H9 (cell line): Measurements from ENCODE around the gene SOHLH2. TPM values are rescaled to one million over a fixed set of nuclear protein-coding genes. Genes with fewer than 3 reads are reported as not detected.

Experiments
- DNase-seq: peaks from one replicate; pipeline ENCODE4 v3.0.0-alpha.2; 2017
- H2AFZ ChIP-seq: one replicate; pipeline ENCODE4 v1.6.1; 2013; ENCODE audit warnings: mild to moderate bottlenecking, low read length, control low read depth, moderate library complexity
- H2AK5ac ChIP-seq: 2 replicates; pipeline ENCODE4 v1.6.1; 2013; ENCODE audit warnings: low read length, control low read depth, mixed read lengths; ENCODE audit not compliant: insufficient read length
- H2BK120ac ChIP-seq: one replicate; pipeline ENCODE4 v1.6.1; 2013; ENCODE audit warnings: low read depth, mild to moderate bottlenecking, low read length, control low read depth, inconsistent platforms; ENCODE audit not compliant: poor library complexity, severe bottlenecking
- H2BK12ac ChIP-seq: 2 replicates; pipeline ENCODE4 v1.6.1; 2013; ENCODE audit warnings: low read length, control low read depth, mixed read lengths, low read depth; ENCODE audit not compliant: insufficient read length
- H2BK15ac ChIP-seq: 2 replicates; pipeline ENCODE4 v1.6.1; 2013; ENCODE audit warnings: low read depth, low read length, control low read depth
- H2BK20ac ChIP-seq: one replicate; pipeline ENCODE4 v1.6.1; 2013; ENCODE audit warnings: low read depth, mild to moderate bottlenecking, low read length, control low read depth, inconsistent platforms; ENCODE audit not compliant: poor library complexity, severe bottlenecking
- H2BK5ac ChIP-seq: 2 replicates; pipeline ENCODE4 v1.6.1; 2013; ENCODE audit warnings: low read length, control low read depth, mixed read lengths; ENCODE audit not compliant: insufficient read length
- H3K14ac ChIP-seq: 2 replicates; pipeline ENCODE4 v1.6.1; 2013; ENCODE audit warnings: low read length, control low read depth; ENCODE audit not compliant: insufficient read depth
- H3K18ac ChIP-seq: 2 replicates; pipeline ENCODE4 v1.6.1; 2013; ENCODE audit warnings: low read depth, mild to moderate bottlenecking, mixed read lengths, low read length, control low read depth; ENCODE audit not compliant: insufficient read length
- H3K23ac ChIP-seq: 2 replicates; pipeline ENCODE4 v1.6.1; 2013; ENCODE audit warnings: low read length, control low read depth, mixed read lengths, low read depth; ENCODE audit not compliant: insufficient read length
- H3K23me2 ChIP-seq: 2 replicates; pipeline ENCODE4 v1.6.1; 2013; ENCODE audit warnings: low read depth, mild to moderate bottlenecking, mixed read lengths, low read length, control low read depth; ENCODE audit not compliant: insufficient read length, poor library complexity, severe bottlenecking
- H3K27ac ChIP-seq: 2 replicates; pipeline ENCODE4 v1.5.1; 2013; ENCODE audit warnings: low read length, control low read depth, mixed read lengths, low read depth; ENCODE audit not compliant: insufficient read length
- H3K27me3 ChIP-seq: 2 replicates; pipeline ENCODE4 v1.6.1; 2013; ENCODE audit warnings: low read length, control low read depth, inconsistent platforms; ENCODE audit not compliant: insufficient read depth
- H3K4ac ChIP-seq: 2 replicates; pipeline ENCODE4 v1.6.1; 2013; ENCODE audit warnings: low read depth, mild to moderate bottlenecking, control low read depth, inconsistent platforms, low read length, moderate library complexity
- H3K4me1 ChIP-seq: 2 replicates; pipeline ENCODE4 v1.6.1; 2013; ENCODE audit warnings: low read length, control low read depth, inconsistent platforms; ENCODE audit not compliant: insufficient read depth
- H3K4me2 ChIP-seq: 2 replicates; pipeline ENCODE4 v1.6.1; 2013; ENCODE audit warnings: low read length, control low read depth, mixed read lengths; ENCODE audit not compliant: insufficient read length, insufficient read depth
- H3K56ac ChIP-seq: 2 replicates; pipeline ENCODE4 v1.6.1; 2013; ENCODE audit warnings: low read depth, mild to moderate bottlenecking, mixed read lengths, low read length, control low read depth; ENCODE audit not compliant: insufficient read length
- H3K79me1 ChIP-seq: 2 replicates; pipeline ENCODE4 v1.6.1; 2013; ENCODE audit warnings: low read depth, mild to moderate bottlenecking, moderate library complexity, low read length, control low read depth, inconsistent platforms; ENCODE audit not compliant: insufficient read depth, poor library complexity, severe bottlenecking
- H3K79me2 ChIP-seq: 2 replicates; pipeline ENCODE4 v1.6.1; 2013; ENCODE audit warnings: low read length, control low read depth, inconsistent platforms; ENCODE audit not compliant: insufficient read depth
- H3K9ac ChIP-seq: 2 replicates; pipeline ENCODE4 v1.6.1; 2013; ENCODE audit warnings: low read length, control low read depth, mixed read lengths; ENCODE audit not compliant: insufficient read length; ENCODE audit errors: extremely low read depth
- H3K9me3 ChIP-seq: one replicate; pipeline ENCODE4 v1.6.1; 2013; ENCODE audit warnings: low read depth, low read length, inconsistent platforms; ENCODE audit not compliant: control insufficient read depth
- H3T11ph ChIP-seq: one replicate; pipeline ENCODE4 v1.6.1; 2013; ENCODE audit warnings: mild to moderate bottlenecking, low read length, control low read depth, inconsistent platforms
- H4K20me1 ChIP-seq: one replicate; pipeline ENCODE4 v1.6.1; 2013; ENCODE audit not compliant: control insufficient read depth, insufficient read length, insufficient read depth
- H4K5ac ChIP-seq: 2 replicates; pipeline ENCODE4 v1.6.1; 2013; ENCODE audit warnings: low read depth, mild to moderate bottlenecking, mixed read lengths, low read length, control low read depth; ENCODE audit not compliant: insufficient read length
- H4K8ac ChIP-seq: replicated peaks from 2 replicates; pipeline ENCODE4 v1.6.1; 2013; ENCODE audit warnings: low read length, control low read depth, mixed read lengths, low read depth; ENCODE audit not compliant: insufficient read length
- H4K91ac ChIP-seq: 2 replicates; pipeline ENCODE4 v1.6.1; 2013; ENCODE audit warnings: low read depth, mild to moderate bottlenecking, moderate library complexity, mixed read lengths, low read length, control low read depth; ENCODE audit not compliant: insufficient read length
- H3K27ac Mint-ChIP-seq, 3 experiments: 2 replicates in 2 of 3; 3 replicates in 1 of 3; pipeline ENCODE4 v1.8.0; 2020 to 2021; ENCODE audit warnings: mixed read lengths in 3 of 3, mild to moderate bottlenecking in 1 of 3, moderate library complexity in 1 of 3
- H3K27me3 Mint-ChIP-seq: 2 replicates; pipeline ENCODE4 v1.8.0; 2021; ENCODE audit warnings: low read depth, mild to moderate bottlenecking, moderate library complexity, mixed read lengths
- H3K36me3 Mint-ChIP-seq, 3 experiments: 2 replicates in 2 of 3; 3 replicates in 1 of 3; pipeline ENCODE4 v1.8.0; 2020 to 2021; ENCODE audit warnings: low read depth in 3 of 3, mixed read lengths in 3 of 3; ENCODE audit not compliant: insufficient read depth in 1 of 3
- H3K4me1 Mint-ChIP-seq, 2 experiments: 2 replicates each; pipeline ENCODE4 v1.8.0; 2020; ENCODE audit warnings: mixed read lengths in 2 of 2
- H3K4me3 Mint-ChIP-seq, 2 experiments: 2 replicates in 1 of 2; 3 replicates in 1 of 2; pipeline ENCODE4 v1.8.0; 2020 to 2021; ENCODE audit warnings: mild to moderate bottlenecking in 2 of 2, mixed read lengths in 2 of 2, moderate library complexity in 1 of 2
- H3K9me3 Mint-ChIP-seq, 2 experiments: 2 replicates in 1 of 2; 3 replicates in 1 of 2; pipeline ENCODE4 v1.8.0; 2020; ENCODE audit warnings: mild to moderate bottlenecking in 2 of 2, mixed read lengths in 2 of 2, moderate library complexity in 1 of 2
- WGBS: extraction: QIAGEN DNeasy Blood & Tissue Kit; methylation state at CpG from one replicate; pipeline ENCODE4 v1.1.7; 2013; ENCODE audit warnings: missing lambda C conversion rate, low lambda C conversion rate, mixed read lengths; ENCODE audit not compliant: insufficient read length; ENCODE audit errors: extremely low coverage; 5-methylcytosine and 5-hydroxymethylcytosine counted together
- long read RNA-seq: library from polyadenylated mRNA; unstranded; transcript quantifications from one replicate; pipeline ENCODE4 v2.0.0, GENCODE V29; 2020
- total RNA-seq: library from RNA; stranded (reverse); gene quantifications from 2 replicates; pipeline ENCODE4 v1.2.1, GENCODE V29; 2021
- TF ChIP-seq, protein P1 (sequence below): fragments of 200-600 bp; sonication (generic); conservative IDR thresholded peaks from 3 replicates; pipeline ENCODE4 v1.8.0; 2021; ENCODE audit warnings: antibody characterized with exemption, mild to moderate bottlenecking

The SOHLH2 gene
- 0.92 and 1.3 TPM in 2 replicates for total RNA-seq
- long read RNA-seq = 0 reads

GRCh38 chr13:36214163-36214921 lies at the start of gene SOHLH2:
Gene SOHLH2 (minus strand): TSS chr13:36214556. CDS start chr13:36214526, 30 bp downstream.
- Histone ChIP-seq H4K5ac (no peak within 1 kb of the TSS), H2BK120ac (no peak within 1 kb of the TSS), H4K91ac (no peak within 1 kb of the TSS), H3T11ph (no peak within 1 kb of the TSS), H3K9ac (no peak within 1 kb of the TSS), H4K20me1 (no peaks in the 10 kb centered on the region), H3K23ac (no peak within 1 kb of the TSS), H2AK5ac (no peak within 1 kb of the TSS), H2AFZ (no peak within 1 kb of the TSS), H3K23me2 (no peaks in the 10 kb centered on the region), H3K14ac (no peak within 1 kb of the TSS), H4K8ac (no peak within 1 kb of the TSS), H3K56ac (no peak within 1 kb of the TSS), H2BK20ac (no peak within 1 kb of the TSS), H3K27me3 (no peaks in the 10 kb centered on the region), H3K79me2 (no peaks in the 10 kb centered on the region), H3K79me1 (no peaks in the 10 kb centered on the region), H3K27ac (no peak within 1 kb of the TSS), H2BK15ac (no peak within 1 kb of the TSS), H3K4ac (no peak within 1 kb of the TSS), H2BK12ac (no peak within 1 kb of the TSS), H3K18ac (no peak within 1 kb of the TSS), H2BK5ac (no peak within 1 kb of the TSS), H3K4me1 (peaks cover 7% of the 10 kb centered on the region; the same call in 1 of the 2 replicates), H3K4me2 (no peak within 1 kb of the TSS), H3K9me3 (no peaks in the 10 kb centered on the region)
- TF ChIP-seq, protein P1, sequence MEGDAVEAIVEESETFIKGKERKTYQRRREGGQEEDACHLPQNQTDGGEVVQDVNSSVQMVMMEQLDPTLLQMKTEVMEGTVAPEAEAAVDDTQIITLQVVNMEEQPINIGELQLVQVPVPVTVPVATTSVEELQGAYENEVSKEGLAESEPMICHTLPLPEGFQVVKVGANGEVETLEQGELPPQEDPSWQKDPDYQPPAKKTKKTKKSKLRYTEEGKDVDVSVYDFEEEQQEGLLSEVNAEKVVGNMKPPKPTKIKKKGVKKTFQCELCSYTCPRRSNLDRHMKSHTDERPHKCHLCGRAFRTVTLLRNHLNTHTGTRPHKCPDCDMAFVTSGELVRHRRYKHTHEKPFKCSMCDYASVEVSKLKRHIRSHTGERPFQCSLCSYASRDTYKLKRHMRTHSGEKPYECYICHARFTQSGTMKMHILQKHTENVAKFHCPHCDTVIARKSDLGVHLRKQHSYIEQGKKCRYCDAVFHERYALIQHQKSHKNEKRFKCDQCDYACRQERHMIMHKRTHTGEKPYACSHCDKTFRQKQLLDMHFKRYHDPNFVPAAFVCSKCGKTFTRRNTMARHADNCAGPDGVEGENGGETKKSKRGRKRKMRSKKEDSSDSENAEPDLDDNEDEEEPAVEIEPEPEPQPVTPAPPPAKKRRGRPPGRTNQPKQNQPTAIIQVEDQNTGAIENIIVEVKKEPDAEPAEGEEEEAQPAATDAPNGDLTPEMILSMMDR = no peak
- no peak within 1 kb of the TSS for H3K4me3 Mint-ChIP-seq
- H3K9me3 Mint-ChIP-seq = peaks cover 2 to 14% of the 10 kb centered on the region in 2 experiments; a peak in 4 of 5 replicates
- H3K4me1 Mint-ChIP-seq = peaks cover 24 to 27% of the 10 kb centered on the region in 2 experiments
- H3K27ac Mint-ChIP-seq = no peak within 1 kb of the TSS; a peak in 1 of 7 replicates
- WGBS = no CpG with 5 or more reads among the region's 53 CpGs
- peaks cover 0 to 18% (median 7%) of the 10 kb centered on the region in 3 experiments; a peak in 5 of 7 replicates for H3K36me3 Mint-ChIP-seq
- DNase-seq = no peak
- no peaks in the 10 kb centered on the region for H3K27me3 Mint-ChIP-seq
